CD4-positive, alpha-beta T cell treated with Interferon alpha-2 for 1 hour (primary cell): ENCODE data around the gene PARD3B.

ENCODE experiments used
- DNase-seq, 2 donors: peaks; one replicate each; pipeline ENCODE4 v3.0.0-alpha.2; 2020 to 2022

Gene PARD3B

GRCh38 chr2:205297846-205298245 lies 752.6 kb downstream of the PARD3B start:
- no peak for DNase-seq

GRCh38 chr2:205311201-205311600 lies 765.9 kb downstream of the PARD3B start:
- DNase-seq, result no peak

GRCh38 chr2:205321231-205321630 lies 776.0 kb downstream of the PARD3B start:
- DNase-seq, result no peak

GRCh38 chr2:205323929-205324328 lies 778.7 kb downstream of the PARD3B start:
- no peak for DNase-seq

- DNase-seq, result no peak
Observed at GRCh38 chr2:205324355-205324754, 779.1 kb downstream of the PARD3B start.

- no peak for DNase-seq
Observed at GRCh38 chr2:205333351-205333750, 788.1 kb downstream of the PARD3B start.

- no peak for DNase-seq
Observed at GRCh38 chr2:205337274-205337673, 792.0 kb downstream of the PARD3B start.

- no peak for DNase-seq
Observed at GRCh38 chr2:205338156-205338555, 792.9 kb downstream of the PARD3B start.

GRCh38 chr2:205343103-205343502 lies 797.8 kb downstream of the PARD3B start:
- DNase-seq, result no peak

- no peak for DNase-seq
Observed at GRCh38 chr2:205346649-205347048, 801.4 kb downstream of the PARD3B start.

GRCh38 chr2:205347899-205348298 lies 802.6 kb downstream of the PARD3B start:
- DNase-seq, result no peak

GRCh38 chr2:205352094-205352493 lies 806.8 kb downstream of the PARD3B start:
- no peak for DNase-seq

GRCh38 chr2:205352593-205352992 lies 807.3 kb downstream of the PARD3B start:
- DNase-seq, result no peak

- DNase-seq, result no peak
Observed at GRCh38 chr2:205357732-205358131, 812.5 kb downstream of the PARD3B start.

GRCh38 chr2:205358351-205358815 lies 813.1 kb downstream of the PARD3B start:
- no peak for DNase-seq

- DNase-seq, result no peak
Observed at GRCh38 chr2:205361272-205361671, 816.0 kb downstream of the PARD3B start.

GRCh38 chr2:205361970-205362369 lies 816.7 kb downstream of the PARD3B start:
- DNase-seq, result no peak

- DNase-seq, result no peak
Observed at GRCh38 chr2:205364261-205364660, 819.0 kb downstream of the PARD3B start.

- no peak for DNase-seq
Observed at GRCh38 chr2:205366336-205367060, 821.2 kb downstream of the PARD3B start.

- no peak for DNase-seq
Observed at GRCh38 chr2:205367331-205367935, 822.2 kb downstream of the PARD3B start.

GRCh38 chr2:205369813-205370212 lies 824.5 kb downstream of the PARD3B start:
- DNase-seq, result no peak

GRCh38 chr2:205370726-205371125 lies 825.5 kb downstream of the PARD3B start:
- no peak for DNase-seq

GRCh38 chr2:205372141-205372540 lies 826.9 kb downstream of the PARD3B start:
- no peak for DNase-seq
